HepG2 (cell line): ENCODE data around the gene VCPKMT. TPM values are rescaled to one million over a fixed set of nuclear protein-coding genes. Genes with fewer than 3 reads are reported as not detected.
A peak's percentile ranks its signal among the peaks of the same experiment; 100 is the strongest.

ENCODE experiments used
- ESRRA ChIP-seq: sonication (generic); formaldehyde crosslinking; IDR thresholded peaks from 2 replicates; pipeline ENCODE4 v1.5.1; 2020; ENCODE audit warnings: mild to moderate bottlenecking, low read depth, missing genetic modification reagents
- FIP1L1 ChIP-seq: fragments of 200-400 bp; formaldehyde crosslinking; IDR thresholded peaks from 2 replicates; pipeline ENCODE4 v1.6.1; 2018; ENCODE audit warnings: low read depth, mild to moderate bottlenecking, low read length, moderate library complexity, borderline replicate concordance; ENCODE audit not compliant: insufficient read depth
- FOXC1 ChIP-seq: sonication (generic); formaldehyde crosslinking; IDR thresholded peaks from 2 replicates; pipeline ENCODE4 v1.8.0; 2022; ENCODE audit warnings: mild to moderate bottlenecking, missing genetic modification reagents, borderline replicate concordance
- GATAD1 ChIP-seq: IDR thresholded peaks from 2 replicates; pipeline ENCODE4 v1.6.1; 2016; ENCODE audit warnings: missing genetic modification reagents, missing compliant biosample characterization
- HES4 ChIP-seq: sonication (generic); formaldehyde crosslinking; IDR thresholded peaks from 2 replicates; pipeline ENCODE4 v1.9.0; 2021; ENCODE audit warnings: mild to moderate bottlenecking, missing genetic modification reagents, borderline replicate concordance
- HNRNPH1 ChIP-seq: fragments of 200-400 bp; formaldehyde crosslinking; optimal IDR thresholded peaks from 2 replicates; pipeline ENCODE3; 2017; ENCODE audit warnings: mild to moderate bottlenecking, low read depth, low read length
- MAF1 ChIP-seq: sonication (generic); formaldehyde crosslinking; IDR thresholded peaks from 2 replicates; pipeline ENCODE4 v1.5.0; 2020; ENCODE audit warnings: missing genetic modification reagents, borderline replicate concordance
- MATR3 ChIP-seq: sonication (generic); formaldehyde crosslinking; IDR thresholded peaks from 2 replicates; pipeline ENCODE4 v1.4.0; 2020; ENCODE audit warnings: missing genetic modification reagents
- MEIS1 ChIP-seq: sonication (generic); formaldehyde crosslinking; IDR thresholded peaks from 2 replicates; pipeline ENCODE4 v1.9.0; 2021; ENCODE audit warnings: mild to moderate bottlenecking, missing genetic modification reagents, moderate library complexity, borderline replicate concordance
- NFE2 ChIP-seq: sonication (generic); formaldehyde crosslinking; IDR thresholded peaks from 2 replicates; pipeline ENCODE4 v1.4.0; 2020; ENCODE audit warnings: missing genetic modification reagents
- POLR2AphosphoS5 ChIP-seq: IDR thresholded peaks from 2 replicates; pipeline ENCODE4 v1.6.1; 2012; ENCODE audit warnings: low read depth, low read length
- ZBTB20 ChIP-seq: sonication (generic); formaldehyde crosslinking; IDR thresholded peaks from 2 replicates; pipeline ENCODE4 v1.8.1; 2023; ENCODE audit warnings: missing genetic modification reagents, low read depth, mild to moderate bottlenecking, borderline replicate concordance
- ZBTB26 ChIP-seq: IDR thresholded peaks from 2 replicates; pipeline ENCODE4 v1.6.1; 2016; ENCODE audit warnings: missing compliant biosample characterization, missing genetic modification reagents, borderline replicate concordance
- ZFP1 ChIP-seq: IDR thresholded peaks from 2 replicates; pipeline ENCODE4 v1.6.1; 2016
- ZFYVE20 ChIP-seq: sonication (generic); formaldehyde crosslinking; IDR thresholded peaks from 2 replicates; pipeline ENCODE4 v1.8.0; 2023; ENCODE audit warnings: low read depth, mild to moderate bottlenecking, moderate library complexity, missing genetic modification reagents, borderline replicate concordance
- ZNF282 ChIP-seq: fragments of 450-650 bp; IDR thresholded peaks from 2 replicates; pipeline ENCODE4 v1.6.1; 2018; ENCODE audit not compliant: partially characterized antibody
- ZNF331 ChIP-seq: sonication (generic); formaldehyde crosslinking; IDR thresholded peaks from 2 replicates; pipeline ENCODE4 v1.4.0; 2020; ENCODE audit warnings: missing genetic modification reagents
- ZNF766 ChIP-seq: sonication (generic); formaldehyde crosslinking; IDR thresholded peaks from 2 replicates; pipeline ENCODE4 v1.5.0; 2020; ENCODE audit warnings: missing genetic modification reagents, borderline replicate concordance
- polyA plus RNA-seq, 8 experiments: library from polyadenylated mRNA; depleted of rRNA in 3 of 8; stranded (reverse) in 7 of 8; unstranded in 1 of 8; fragments of >200 nt; fragmentation: Illumina TruSeq in 4 of 8; extraction: Trizol in 4 of 8; gene quantifications; 2 replicates each; pipeline versions ENCODE4 v1.2.1 to v1.2.3, GENCODE V29; 2011 to 2016; ENCODE audit warnings: low read depth in 4 of 8, missing spikeins in 1 of 8, mixed read lengths in 1 of 8; ENCODE audit not compliant: insufficient read depth in 1 of 8
- total RNA-seq, 5 experiments: library from RNA; depleted of rRNA; stranded (reverse); fragments of >200 nt; fragmentation: Illumina TruSeq; extraction: Trizol; gene quantifications; 2 replicates each; pipeline ENCODE4 v1.2.3, GENCODE V29; 2016; ENCODE audit warnings: low read depth in 1 of 5
- TF ChIP-seq, protein P1 (sequence below): sonication (generic); formaldehyde crosslinking; IDR thresholded peaks from 2 replicates; pipeline ENCODE4 v1.5.1; 2020; ENCODE audit warnings: mild to moderate bottlenecking, moderate library complexity, missing genetic modification reagents
- TF ChIP-seq, protein P2 (sequence below), 2 experiments: sonication (generic) in 1 of 2; formaldehyde crosslinking in 1 of 2; IDR thresholded peaks; 2 replicates each; pipeline versions ENCODE4 v1.4.0 to v1.6.1; 2016 to 2020; ENCODE audit warnings: borderline replicate concordance in 1 of 2, low read depth in 1 of 2, mild to moderate bottlenecking in 1 of 2, missing genetic modification reagents in 1 of 2

VCPKMT gene
- total and polyA plus RNA-seq, 2 of the 13 experiments (the other 11 are each of a cell fraction or from before 2014, with no cell fraction given): 3.9 to 5.4 TPM

- TF ChIP-seq FIP1L1 (no peak), ZNF331 (CRISPR knock-in tag) (peak; percentile 77), ZNF766 (CRISPR knock-in tag) (peak; percentile 62; the same call in 1 of the 2 replicates), ZBTB20 (CRISPR knock-in tag) (peak; percentile 38; the same call in 1 of the 2 replicates), ZFP1 (no peak), MAF1 (CRISPR knock-in tag) (no peak), HES4 (CRISPR knock-in tag) (no peak), HNRNPH1 (no peak), ESRRA (no peak), GATAD1 (CRISPR knock-in tag) (peak; percentile 97), ZFYVE20 (no peak), POLR2AphosphoS5 (peak; percentile 85), MEIS1 (CRISPR knock-in tag) (no peak; the same call in 1 of the 2 replicates), NFE2 (CRISPR knock-in tag) (no peak), ZNF282 (no peak), FOXC1 (CRISPR knock-in tag) (no peak; the same call in 1 of the 2 replicates), ZBTB26 (CRISPR knock-in tag) (no peak; the same call in 1 of the 2 replicates), MATR3 (CRISPR knock-in tag) (no peak)
- TF ChIP-seq, protein P1, sequence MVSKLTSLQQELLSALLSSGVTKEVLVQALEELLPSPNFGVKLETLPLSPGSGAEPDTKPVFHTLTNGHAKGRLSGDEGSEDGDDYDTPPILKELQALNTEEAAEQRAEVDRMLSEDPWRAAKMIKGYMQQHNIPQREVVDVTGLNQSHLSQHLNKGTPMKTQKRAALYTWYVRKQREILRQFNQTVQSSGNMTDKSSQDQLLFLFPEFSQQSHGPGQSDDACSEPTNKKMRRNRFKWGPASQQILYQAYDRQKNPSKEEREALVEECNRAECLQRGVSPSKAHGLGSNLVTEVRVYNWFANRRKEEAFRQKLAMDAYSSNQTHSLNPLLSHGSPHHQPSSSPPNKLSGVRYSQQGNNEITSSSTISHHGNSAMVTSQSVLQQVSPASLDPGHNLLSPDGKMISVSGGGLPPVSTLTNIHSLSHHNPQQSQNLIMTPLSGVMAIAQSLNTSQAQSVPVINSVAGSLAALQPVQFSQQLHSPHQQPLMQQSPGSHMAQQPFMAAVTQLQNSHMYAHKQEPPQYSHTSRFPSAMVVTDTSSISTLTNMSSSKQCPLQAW (CRISPR knock-in tag): peak; percentile 76; the same call in 1 of the 2 replicates
- TF ChIP-seq, protein P2, sequence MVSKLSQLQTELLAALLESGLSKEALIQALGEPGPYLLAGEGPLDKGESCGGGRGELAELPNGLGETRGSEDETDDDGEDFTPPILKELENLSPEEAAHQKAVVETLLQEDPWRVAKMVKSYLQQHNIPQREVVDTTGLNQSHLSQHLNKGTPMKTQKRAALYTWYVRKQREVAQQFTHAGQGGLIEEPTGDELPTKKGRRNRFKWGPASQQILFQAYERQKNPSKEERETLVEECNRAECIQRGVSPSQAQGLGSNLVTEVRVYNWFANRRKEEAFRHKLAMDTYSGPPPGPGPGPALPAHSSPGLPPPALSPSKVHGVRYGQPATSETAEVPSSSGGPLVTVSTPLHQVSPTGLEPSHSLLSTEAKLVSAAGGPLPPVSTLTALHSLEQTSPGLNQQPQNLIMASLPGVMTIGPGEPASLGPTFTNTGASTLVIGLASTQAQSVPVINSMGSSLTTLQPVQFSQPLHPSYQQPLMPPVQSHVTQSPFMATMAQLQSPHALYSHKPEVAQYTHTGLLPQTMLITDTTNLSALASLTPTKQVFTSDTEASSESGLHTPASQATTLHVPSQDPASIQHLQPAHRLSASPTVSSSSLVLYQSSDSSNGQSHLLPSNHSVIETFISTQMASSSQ (IDR thresholded peaks at IDR 0.05; ENCODE audit: low read depth): no peak
- TF ChIP-seq, protein P2 (CRISPR knock-in tag; IDR thresholded peaks at IDR 0.05; ENCODE audit: borderline replicate concordance): peak; percentile 69; the same call in 1 of the 2 replicates
Measured at GRCh38 chr14:50116181-50116956, at the start of gene VCPKMT (continued).
